Embryonic facial prominence (tissue), 1 donor: ENCODE measurements around the gene PLA2G6.
A peak's percentile ranks its signal among the peaks of the same experiment; 100 is the strongest.

Experiments
- DNase-seq: peaks from one replicate; pipeline ENCODE4 v3.0.0-alpha.2; 2016; ENCODE audit errors: extremely low spot score

PLA2G6 gene

GRCh38 chr22:38072322-38073149, 109.1 kb downstream of the PLA2G6 start:
- no peak for DNase-seq

- no peak for DNase-seq
Measured at GRCh38 chr22:38071421-38072321, 110.0 kb downstream of the PLA2G6 start.

DNA sequence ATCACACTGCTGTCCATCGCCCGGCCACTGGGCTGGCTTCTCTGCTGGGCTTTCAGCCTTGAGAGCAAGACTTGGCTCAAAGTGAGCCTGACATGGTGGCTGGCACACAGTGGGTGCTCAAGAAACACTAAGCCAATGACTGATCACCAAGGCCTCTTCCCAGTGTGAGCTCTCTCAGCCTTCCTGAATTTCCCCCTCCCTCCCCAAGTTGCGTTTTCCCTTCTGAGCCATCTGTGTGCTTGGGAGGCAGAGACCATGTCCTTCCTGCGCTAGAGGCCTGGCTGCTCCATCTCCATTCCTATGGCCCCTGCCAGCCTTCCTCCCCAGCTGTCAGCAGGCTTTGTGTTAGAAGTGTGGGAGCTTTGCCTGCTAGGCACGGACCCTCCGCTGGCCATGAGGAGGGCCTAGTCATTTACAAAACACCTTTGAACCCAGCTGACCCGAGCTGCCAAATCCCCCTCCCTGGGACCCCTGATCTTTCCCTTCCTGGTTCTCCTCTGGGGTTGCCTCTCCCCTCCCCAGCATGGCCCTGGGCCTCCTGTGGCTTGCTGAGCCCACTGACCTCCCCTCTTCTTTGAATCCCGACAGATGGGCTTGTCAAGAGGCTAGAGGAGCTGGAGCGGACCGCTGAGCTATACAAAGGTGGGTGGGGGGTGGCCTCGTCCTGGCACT, 111.2 kb downstream of the PLA2G6 start:
- no peak for DNase-seq

GRCh38 chr22:38069372-38070249, 112.0 kb downstream of the PLA2G6 start:
- DNase-seq, result peak; percentile 17

DNA sequence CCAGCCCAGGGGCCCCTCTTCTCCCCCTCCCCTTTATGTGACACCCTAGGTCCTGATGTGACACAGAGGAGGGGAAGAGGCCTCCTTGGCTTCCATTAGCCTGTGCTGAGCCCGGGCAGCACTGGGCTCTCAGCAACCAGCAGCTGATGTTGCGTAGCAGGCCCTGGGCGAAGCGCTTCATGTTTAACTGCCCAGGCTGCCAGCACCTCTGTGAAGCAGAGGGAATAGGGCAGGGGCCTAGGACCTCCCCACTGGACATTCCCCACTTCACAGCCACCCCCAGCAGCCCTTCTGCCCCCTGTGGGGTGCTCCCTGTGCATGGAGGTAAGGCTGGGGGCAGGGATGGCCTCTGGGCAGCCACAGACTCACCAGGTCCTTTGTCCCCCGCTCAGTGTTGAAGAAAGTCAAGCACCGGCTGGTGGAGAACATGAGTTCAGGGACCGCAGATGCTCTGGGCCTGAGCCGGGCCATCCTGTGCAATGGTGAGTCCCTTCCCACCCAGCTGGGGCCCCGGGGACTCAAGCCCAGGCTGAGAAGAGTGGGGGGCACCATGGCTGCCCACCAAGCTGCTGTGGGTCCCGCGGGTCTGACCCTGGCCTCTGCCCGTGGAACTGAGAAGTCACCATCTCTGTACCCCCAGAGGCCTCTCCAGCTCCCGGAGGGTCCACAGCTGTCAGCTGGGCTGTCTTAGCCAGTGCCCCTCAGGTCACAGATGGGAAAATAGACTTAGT, 112.8 kb downstream of the PLA2G6 start:
- DNase-seq, result no peak

- no peak for DNase-seq
Measured at GRCh38 chr22:38067761-38068360, 113.8 kb downstream of the PLA2G6 start.

- DNase-seq, result no peak
Measured at GRCh38 chr22:38067028-38067415, 114.6 kb downstream of the PLA2G6 start.

DNA sequence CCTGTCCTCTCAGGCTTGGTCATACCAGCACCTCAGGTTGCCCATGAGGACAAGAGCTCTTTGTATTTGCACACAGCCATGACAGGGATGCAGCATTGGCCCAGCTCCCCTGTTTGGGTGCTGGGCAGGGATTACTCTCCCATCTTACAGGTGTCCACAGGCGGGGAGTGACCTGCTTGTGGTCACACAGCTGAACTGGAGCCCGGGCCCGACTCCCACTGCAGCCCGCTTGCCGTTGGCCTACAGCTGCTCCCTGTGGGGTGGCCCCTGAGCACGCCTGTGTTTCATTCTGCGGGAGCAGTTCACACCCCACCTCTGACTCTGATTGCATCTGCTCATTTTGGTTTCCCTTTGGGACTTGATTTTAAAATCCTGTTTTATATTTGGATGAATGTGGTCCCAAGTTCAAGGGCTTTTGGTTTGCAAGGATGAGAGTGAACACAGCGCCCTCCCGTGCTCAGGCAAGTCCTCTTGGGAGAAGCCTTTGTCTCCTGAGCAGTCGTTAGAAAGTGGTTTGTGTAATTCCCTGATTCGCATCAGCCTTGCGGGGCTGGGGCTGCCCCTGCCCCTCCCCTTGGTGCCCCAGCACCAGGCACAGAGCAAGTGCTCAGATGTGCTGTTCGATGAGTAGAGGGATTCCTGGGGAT, 115.1 kb downstream of the PLA2G6 start:
- DNase-seq, result no peak

- no peak for DNase-seq
Measured at GRCh38 chr22:38065539-38065938, 116.1 kb downstream of the PLA2G6 start.

GRCh38 chr22:38062791-38063190, 118.8 kb downstream of the PLA2G6 start:
- no peak for DNase-seq
